Endothelial cell of hepatic sinusoid (primary cell): ENCODE data around the gene YTHDF1.

Source experiments
- in situ Hi-C: cut with HindIII; loops from 2 replicates; pipeline ENCODE4 v1.10.0; 2017; ENCODE audit warnings: low sequenced_read_pairs

The YTHDF1 gene

DNA sequence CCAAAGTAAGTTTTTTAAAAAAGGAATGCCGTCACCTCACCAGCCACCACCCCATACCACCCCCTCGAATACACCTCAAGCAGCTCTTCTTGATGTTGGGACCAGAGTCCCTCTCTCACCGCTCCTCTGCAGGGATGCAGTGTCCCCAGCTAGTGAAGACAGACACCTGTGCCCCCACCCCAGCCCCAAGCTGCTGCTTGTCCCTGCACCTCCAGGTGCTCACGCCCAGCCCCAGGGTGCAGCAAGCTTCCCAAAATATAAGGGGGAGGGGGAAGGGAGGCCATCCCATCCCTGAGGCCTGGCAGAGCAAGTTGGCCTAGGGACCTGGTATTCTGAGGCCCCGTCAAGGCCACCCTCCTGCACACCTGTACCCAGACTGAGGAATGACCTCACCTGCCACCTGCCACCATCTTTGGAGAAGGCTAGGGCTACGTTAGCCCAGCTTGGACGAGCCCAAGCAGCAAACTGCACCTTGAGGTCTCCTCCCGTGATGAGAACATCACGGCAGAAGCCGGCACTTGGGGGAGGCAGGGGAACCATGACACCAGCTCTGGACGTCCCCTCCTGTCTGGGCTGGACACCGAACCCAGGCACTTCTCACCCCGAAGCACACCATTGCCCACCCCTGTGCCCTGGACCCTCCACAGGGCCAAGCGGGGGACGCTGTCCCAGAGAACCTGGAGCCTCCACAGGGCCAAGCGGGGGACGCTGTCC, 25.9 kb downstream of the YTHDF1 start:
- in situ Hi-C loops: loop anchor here (10.0 kb wide), 1 partner anchor 205 kb away; no protein-coding TSS in a partner anchor

DNA sequence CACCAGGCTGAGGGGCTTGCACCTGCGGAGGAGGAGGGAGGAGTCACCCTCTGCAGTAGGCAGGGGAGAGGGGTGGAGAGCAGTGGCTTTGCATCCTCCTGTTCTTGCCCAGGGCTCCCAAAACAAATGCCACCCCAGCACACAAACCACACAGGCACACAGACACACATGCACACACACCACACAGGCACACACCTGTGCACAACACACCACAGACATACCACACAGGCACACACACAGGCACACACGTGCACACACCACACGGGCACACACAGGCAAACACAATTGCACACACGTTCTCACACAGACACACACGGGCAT, 26.6 kb downstream of the YTHDF1 start:
- in situ Hi-C loops: no loop called here

DNA sequence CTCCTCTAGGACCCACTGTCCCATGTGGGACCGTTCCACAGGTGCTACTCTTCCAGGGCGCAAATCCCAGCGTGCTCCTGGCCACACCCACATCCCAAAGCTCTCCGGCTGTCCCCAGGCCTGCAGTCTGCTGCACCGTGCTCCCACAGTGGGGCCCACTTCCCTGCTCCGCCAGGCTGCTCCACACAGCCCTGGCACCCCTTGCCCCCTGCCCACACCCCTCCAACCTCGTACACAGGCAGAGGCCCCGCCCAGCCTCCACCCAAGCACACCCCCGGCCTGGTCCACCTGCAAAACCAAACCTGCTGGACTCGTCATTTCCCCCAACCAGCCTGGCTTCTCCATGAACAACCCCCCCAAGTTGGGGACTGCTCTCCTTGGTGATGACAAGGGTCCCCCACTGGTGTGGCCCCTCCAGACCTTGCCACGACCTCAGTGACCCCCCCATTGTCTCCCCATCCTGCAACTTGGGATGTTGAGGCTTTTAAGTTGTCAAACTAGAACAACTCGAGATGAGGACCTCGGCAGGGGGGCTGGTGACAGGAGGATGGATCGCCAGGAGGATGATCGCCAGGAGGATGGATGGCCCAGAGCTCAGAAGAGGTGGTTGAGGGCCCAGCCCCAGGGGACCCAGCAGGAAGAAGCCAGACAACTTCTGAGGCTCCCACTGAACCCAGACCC, 27.1 kb downstream of the YTHDF1 start:
- in situ Hi-C loops: no loop called here

DNA sequence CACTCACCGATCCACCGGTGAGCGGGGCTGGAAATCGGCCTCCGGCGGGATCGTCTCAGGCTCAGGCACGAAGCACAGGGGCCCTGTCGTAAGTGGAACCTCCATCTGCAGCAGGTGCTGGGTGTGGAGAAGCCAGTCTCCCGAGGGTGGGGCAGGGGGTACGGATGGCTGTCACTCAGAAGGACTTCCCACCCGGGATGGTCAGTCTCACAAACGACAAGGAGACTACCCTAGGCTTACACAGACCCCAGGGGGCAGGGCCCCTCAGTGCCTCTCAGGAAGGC, 27.8 kb downstream of the YTHDF1 start:
- in situ Hi-C loops: no loop called here

DNA sequence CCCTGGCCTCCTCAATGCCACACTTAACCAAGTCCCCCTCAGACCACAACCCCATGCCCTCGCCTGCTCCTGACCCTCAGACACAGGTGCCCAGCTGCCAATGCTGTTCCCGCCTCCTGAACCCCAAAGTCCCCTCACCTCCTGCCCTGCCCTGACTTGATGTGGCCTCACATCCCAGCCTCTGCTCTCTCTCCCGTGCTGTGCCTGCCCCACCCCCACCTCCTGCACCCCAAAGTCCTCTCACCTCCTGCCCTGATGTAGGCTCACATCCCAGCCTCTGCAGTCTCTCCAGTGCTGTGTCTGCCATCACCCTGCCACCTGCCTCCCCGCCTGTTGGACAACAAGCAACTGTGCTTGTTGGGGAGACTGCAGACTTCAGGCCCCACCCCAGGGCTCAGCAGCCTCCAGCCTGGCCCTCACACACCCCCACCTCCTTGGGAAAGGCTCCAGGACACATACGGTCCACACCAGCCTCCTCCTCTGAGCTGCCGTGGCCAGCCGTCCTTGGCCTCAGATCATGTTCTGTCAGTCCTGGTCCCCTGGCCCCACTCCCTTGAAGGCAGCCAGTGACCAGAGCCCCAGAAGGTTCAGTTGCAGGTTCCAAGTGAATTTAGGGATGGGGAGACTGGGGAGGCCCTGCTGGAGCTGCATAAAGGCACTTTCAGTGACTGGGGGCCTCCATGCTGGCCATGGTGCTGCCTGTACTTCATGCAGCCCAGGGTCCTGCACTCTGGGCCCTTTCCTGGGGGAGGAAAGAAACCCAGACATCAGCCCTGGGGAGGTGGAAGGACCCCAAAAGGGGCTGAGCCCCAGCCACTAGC, 28.4 kb downstream of the YTHDF1 start:
- in situ Hi-C loops: no loop called here

DNA sequence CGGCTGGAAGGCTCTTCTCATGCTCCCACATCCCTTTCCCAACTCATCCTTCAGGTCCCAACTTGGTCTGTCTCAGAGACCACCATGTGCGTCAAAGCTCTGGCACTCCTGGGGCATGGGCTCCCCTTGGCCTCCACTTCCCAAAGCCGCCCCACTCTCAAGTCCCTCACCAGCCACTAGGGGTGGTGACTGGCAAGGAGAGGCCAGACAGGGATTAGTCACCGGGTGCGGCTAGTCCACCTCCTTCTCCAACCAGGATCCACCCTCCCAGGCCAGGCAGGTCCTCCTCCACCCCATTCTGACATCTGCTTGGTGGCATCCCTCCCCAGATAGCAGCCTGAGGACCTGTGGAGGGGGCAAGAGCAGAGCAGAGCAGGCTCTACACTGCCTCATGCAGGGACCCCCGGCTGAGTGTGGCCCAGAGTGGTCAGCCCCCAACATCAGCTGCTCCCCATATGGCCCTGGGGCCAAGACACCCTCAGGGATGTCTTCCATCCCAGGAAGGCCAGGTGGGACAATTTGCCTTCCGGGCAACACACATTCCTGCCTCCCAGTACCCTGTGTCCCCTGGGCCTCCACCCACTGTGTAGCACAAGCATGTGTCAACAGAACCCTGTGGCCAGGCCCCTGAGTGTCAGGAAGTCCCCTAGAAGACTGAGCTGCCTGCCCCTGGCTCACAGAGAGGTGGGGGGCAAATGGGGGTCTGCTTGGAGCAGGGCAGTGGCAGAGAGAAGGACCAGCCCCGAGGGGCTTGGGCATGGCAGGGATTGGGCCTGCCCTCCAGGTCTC, 29.2 kb downstream of the YTHDF1 start:
- in situ Hi-C loops: no loop called here

DNA sequence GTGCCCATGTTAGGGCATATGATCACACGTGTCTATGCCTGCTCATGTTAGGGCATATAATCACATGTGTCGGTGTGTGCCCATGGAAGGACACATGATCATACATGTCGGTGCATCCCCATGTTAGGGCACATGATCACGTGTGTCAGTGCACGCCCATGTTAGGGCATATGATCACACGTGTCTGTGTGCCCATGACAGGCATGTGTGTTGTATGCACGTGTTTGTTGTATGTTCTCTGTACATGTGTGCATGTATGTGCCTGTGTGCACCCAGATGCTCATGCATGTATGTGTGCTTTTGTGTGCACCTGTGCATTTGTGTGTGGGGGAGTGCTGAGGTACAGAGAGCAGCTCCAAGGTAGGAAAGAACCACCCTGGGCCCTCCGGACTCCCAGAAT, 29.8 kb downstream of the YTHDF1 start:
- in situ Hi-C loops: no loop called here

DNA sequence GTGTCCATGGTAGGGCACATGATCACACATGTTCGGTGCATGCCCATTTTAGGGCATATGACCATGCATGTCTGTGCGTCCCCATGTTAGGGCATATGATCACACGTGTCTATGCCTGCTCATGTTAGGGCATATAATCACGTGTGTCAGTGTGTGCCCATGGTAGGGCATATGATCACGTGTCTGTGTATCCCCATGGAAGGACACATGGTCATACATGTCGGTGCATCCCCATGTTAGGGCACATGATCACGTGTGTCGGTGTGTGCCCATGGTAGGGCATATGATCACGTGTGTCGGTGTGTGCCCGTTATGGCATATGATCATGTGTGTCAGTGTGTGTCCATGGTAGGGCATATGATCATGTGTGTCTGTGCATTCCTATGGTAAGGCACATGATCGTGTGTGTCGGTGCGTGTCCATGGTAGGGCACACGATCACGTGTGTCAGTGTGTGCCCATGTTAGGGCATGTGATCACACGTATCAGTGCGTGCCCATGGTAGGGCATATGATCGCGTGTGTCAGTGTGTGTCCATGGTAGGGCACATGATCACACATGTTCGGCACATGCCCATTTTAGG, 30.6 kb downstream of the YTHDF1 start:
- in situ Hi-C loops: no loop called here

DNA sequence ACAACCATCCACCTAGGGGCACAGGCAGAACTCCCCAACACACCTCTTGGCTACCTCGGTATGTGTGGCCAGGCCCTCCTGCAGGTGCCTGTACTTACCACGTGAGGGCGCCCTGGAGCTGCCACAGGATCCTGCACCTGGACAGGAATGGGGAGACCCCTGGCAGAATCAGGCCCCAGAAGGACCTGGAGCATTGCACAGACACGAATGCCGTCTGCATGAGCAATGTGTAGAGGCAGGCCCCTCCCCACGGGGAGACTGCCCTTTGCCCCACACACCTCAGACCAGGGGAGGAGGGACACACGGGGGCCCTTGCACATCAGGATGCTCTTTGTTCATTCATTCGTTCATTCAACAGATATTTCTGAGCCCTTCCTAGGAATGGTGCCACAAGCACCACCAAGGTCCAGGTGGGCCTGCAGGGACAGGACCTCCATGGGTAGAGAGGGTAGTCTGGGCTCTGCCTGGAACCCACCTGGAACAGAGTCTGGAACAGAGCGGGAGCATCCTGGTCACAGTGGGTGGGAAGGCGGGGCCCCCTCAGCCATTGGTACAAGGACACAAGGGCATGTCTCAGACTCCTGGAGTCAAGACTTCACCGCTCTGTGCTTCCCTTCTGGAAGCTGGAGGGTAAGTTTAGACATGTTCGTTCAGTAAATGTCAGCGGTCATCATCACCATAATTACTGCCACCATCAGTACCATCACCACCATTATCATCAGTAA, 32.3 kb downstream of the YTHDF1 start:
- in situ Hi-C loops: no loop called here

DNA sequence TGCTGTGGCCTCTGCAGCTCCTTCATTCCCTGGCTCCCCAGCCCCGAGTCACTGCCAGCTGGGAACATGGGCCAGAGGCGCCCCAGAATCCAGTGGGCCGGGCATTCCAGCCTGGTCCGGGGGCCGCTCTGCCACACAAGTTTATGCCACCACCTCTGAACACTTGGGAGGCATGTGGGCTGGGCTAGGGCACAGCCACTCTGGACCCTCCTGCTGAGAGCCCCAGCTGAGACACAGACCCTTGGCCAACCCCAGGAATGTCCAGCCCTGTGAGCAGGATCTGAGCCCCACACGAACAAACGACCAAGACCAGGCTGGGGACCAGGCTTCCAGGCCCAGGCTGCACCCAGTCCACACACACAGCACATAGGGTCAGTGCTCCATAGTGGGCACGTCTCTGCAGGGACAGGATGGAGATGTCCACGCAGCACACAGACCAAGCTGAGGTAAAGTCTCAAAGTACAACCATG, 33.0 kb downstream of the YTHDF1 start:
- in situ Hi-C loops: no loop called here

DNA sequence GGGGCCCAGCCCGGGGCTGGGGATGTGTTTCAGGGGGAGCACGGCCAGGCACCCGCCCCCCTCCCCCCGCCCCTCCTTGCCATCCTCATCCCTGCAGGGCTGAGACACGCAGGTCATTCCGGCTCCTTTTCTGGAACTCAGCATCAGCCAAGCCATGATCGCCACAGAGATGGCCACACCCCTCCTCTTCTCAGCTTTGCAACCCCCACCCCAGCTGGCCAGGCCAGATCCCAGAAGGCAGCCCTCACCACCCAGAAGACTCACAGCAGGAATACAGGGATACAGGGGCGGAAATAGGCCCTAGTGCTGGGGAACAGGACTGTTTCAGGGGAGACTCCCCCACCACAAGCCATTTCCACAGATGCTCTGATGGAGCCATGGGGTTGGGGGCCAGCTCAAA, 33.5 kb downstream of the YTHDF1 start:
- in situ Hi-C loops: no loop called here

DNA sequence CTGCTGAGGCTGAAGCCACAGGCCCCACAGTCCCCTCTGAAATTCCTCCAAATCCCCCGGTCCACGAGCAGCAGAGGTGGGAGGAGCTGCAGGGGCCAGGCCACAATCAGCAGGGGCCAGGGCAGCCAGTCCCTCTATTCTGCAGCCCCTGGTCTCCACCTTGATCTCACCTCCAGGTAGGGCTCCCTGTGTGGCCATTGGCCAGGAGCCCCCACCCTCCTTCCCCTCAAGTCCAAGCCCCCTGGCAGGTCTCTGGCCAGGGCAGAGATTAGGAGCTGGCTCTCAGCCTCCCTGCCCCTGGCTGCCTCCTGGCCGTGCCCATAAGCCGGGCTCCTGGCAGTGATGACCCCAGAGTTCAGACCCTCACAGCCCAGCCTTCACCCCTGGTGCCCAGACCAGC, 34.7 kb downstream of the YTHDF1 start:
- in situ Hi-C loops: no loop called here

DNA sequence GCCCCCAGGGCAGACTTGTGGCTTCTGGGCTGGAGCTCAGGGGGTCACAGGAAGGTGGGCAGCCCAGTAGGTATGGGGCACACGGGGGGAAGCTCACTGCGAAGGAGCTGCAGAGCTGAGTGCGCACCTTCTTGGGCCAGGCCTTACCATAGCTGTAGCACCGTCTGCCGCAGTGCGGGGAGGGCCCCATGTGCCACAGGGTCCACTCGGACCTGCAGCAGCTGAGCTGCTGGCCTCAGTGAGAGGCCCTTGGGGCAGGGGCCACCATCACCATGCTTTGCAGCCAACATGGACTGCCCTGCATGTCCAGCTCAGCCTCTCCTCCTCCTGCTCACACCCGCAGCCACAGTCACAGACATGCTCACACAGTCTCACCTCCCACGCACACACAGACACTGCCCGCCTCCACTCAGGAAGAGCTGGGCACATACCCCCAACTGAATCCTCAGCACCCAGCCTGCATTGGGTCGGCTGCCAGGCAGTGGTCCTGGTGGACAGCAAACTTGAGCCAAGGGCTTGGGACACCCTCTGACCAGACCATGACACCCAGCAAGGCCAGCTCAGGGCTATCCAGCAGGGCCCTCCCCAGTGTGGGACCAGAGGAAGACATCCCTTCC, 35.3 kb downstream of the YTHDF1 start:
- in situ Hi-C loops: no loop called here

DNA sequence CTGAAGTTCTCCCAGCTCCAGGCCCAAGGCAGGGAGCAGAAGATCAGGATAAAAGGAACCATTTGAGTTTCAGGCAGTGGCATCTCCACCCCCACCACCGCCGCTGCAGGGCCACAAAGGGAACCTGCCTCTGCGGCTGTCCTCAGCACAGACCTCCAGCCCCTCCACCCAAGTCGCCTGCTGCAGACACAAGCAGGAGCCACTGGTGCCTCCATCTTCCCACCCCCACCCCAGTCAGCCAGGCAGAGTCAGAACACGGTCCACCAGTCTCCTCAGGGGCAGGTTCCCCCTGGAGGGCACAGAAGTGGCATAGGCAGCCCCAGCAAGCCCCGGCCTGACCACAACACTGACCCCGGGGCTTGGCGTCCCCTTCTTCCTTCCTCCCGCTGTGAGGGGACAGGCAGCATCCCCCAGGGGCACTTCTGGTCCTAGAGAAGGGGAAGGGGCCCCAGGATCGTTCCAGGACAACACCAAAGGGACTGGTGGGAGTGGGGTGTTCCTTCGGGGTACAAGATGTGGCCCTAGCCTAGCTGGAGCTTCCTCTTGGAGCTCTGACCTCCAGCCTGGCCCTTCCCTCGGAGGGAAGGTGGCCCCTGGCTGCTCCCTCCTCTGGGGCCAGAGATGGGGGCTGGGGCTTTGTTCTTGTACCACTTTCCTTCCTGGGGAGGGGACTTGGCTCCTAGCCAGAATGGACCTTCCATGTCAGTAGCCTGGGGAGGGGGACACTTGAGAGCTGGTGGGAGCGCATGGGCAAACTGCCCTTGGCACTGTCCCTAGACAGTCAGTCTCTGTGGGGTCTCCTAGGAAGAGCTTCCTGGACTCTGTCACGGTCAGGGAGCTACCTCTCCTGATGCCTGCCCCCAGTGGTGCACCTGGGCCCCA, 36.0 kb downstream of the YTHDF1 start:
- in situ Hi-C loops: no loop called here

DNA sequence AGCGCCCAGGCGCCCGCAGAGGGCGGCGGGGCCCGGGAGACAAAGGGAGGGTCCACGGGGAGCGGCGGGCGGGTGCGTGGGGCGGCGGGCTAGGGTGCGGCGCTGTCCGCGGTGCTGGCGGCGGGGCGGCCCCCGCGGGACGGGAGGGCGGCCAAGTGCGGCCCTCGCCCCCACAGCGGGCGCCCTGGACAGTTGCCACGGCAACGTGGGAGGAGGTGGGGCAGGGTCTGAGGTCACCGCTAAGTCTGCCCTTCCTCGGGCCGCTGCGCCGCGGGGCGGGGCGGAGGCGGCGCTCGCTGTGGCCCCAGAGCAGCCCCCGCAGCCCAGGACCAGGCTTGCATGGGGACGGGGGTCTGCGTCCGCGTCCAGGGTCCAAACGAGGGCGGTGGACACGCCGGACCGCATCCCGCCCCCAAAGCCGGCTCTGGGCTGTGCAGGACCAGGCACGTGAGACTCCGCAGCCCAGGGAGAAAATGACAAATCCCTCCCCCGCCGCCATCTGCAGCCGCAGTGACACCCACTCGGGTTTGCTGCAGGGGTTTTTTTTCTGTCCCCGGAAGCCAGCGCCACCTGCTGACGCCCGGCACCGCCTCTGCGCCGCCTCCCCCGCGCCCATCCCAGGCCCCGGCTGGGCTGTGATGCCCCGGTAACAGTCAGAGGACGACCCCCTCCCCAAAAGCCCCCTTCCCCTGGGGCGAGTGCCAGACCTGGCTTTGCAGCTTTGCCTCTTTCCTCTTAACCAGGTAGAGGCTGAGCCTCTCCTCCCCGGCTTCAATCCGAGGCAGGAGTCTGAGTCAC, 36.8 kb downstream of the YTHDF1 start:
- in situ Hi-C loops: no loop called here

DNA sequence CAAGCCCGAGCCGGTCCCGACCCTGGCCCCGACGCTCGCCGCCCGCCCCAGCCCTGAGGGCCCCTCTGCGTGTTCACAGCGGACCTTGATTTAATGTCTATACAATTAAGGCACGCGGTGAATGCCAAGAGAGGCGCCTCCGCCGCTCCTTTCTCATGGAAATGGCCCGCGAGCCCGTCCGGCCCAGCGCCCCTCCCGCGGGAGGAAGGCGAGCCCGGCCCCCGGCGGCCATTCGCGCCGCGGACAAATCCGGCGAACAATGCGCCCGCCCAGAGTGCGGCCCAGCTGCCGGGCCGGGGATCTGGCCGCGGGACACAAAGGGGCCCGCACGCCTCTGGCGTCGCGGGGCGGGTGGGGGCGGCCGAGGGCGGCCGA, 37.5 kb downstream of the YTHDF1 start:
- in situ Hi-C loops: no loop called here

DNA sequence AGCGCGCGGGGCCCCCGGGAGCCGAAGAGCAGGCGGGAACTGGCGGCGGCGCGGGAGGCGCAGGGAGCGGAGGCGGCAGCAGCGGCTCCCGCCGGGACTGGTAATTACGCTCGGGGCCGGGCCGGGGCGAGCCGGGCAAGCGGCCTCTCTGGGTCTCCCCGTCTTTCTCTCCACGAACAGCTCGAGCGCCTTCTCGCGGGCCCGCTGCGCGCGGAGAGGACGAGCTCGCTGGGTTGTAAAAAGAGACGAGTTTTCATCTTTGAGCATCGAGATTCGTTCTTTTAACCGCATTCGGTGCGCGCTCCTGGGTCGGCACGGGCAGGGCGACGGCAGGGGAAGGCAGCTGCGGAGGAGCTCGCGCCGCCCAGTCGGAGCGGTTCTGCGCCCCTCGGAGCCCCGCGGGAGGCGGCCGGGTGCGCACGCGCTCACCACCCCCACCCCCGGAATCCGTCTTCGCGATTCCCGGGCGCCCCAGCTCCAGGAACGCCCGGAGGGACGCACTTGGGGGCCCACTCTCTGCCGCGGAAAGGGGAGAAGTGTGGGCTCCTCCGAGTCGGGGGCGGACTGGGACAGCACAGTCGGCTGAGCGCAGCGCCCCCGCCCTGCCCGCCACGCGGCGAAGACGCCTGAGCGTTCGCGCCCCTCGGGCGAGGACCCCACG, 38.0 kb downstream of the YTHDF1 start:
- in situ Hi-C loops: no loop called here
